WI38 (cell line): ENCODE results near the gene LRIF1.
"Not testable (repeated sequence)": the region's sequence is repeated elsewhere in the genome, so short reads cannot be mapped to it uniquely, and the experiment has no call there.

ENCODE experiments used
- H3K4me3 ChIP-seq: 2 replicates; pipeline ENCODE4 v1.5.1; 2011; ENCODE audit warnings: low read depth, mild to moderate bottlenecking, control low read depth, low read length
- CTCF ChIP-seq: IDR thresholded peaks from 2 replicates; pipeline ENCODE4 v1.5.1; 2012; ENCODE audit warnings: low read depth, mild to moderate bottlenecking, control low read depth, low read length

Gene LRIF1

GRCh38 chr1:110963691-110964454 is at the start of gene LRIF1:
LRIF1 (minus strand) TSS chr1:110963922; CDS start chr1:110963688, 234 bp downstream.
- peak; percentile 27; the same call in 1 of the 2 replicates for TF ChIP-seq CTCF
- peak within 1 kb of the TSS; percentile 92 for H3K4me3 ChIP-seq

- H3K4me3 ChIP-seq, result no peak overlapping the region
- TF ChIP-seq CTCF, result no peak
Measured at GRCh38 chr1:111008031-111008430, 44.3 kb upstream of the LRIF1 start.

- no peak for TF ChIP-seq CTCF
- H3K4me3 ChIP-seq, result no peak overlapping the region
Measured at GRCh38 chr1:111006556-111006955, 42.8 kb upstream of the LRIF1 start.

GRCh38 chr1:110999607-111000006 is 35.9 kb upstream of the LRIF1 start:
- not testable (repeated sequence) for H3K4me3 ChIP-seq

- not testable (repeated sequence) for H3K4me3 ChIP-seq
Measured at GRCh38 chr1:110992329-110992728, 28.6 kb upstream of the LRIF1 start.

- not testable (repeated sequence) for H3K4me3 ChIP-seq
Measured at GRCh38 chr1:110991295-110991694, 27.6 kb upstream of the LRIF1 start.

- no peak for TF ChIP-seq CTCF
- no peak overlapping the region for H3K4me3 ChIP-seq
Measured at GRCh38 chr1:110990541-110990940, 26.8 kb upstream of the LRIF1 start.

- no peak for TF ChIP-seq CTCF
- no peak overlapping the region for H3K4me3 ChIP-seq
Measured at GRCh38 chr1:110986407-110986891, 22.7 kb upstream of the LRIF1 start.

- no peak for TF ChIP-seq CTCF
- H3K4me3 ChIP-seq, result no peak overlapping the region
Measured at GRCh38 chr1:110982320-110982719, 18.6 kb upstream of the LRIF1 start.
